Panc1 (cell line): ENCODE data around the gene SPRY2. TPM values are rescaled to one million over a fixed set of nuclear protein-coding genes. Genes with fewer than 3 reads are reported as not detected.
A peak's percentile ranks its signal among the peaks of the same experiment; 100 is the strongest.

ENCODE experiments used
- ATAC-seq: fragments of 200-7000 bp; cut with Tn5 transposase; 2 replicates; pipeline ENCODE4 v1.9.1; 2020; ENCODE audit warnings: mild to moderate bottlenecking, moderate library complexity
- BruUV-seq: library from RNA; stranded (reverse); fragments of 400-500 nt; replicated peaks from 2 replicates; lab custom pipeline; 2021; lab: Mats Ljungman, UMichigan
- CTCF ChIA-PET: fragments of 300-600 bp; sonication (Branson Sonifier 250); formaldehyde crosslinking; loops from one replicate; lab custom pipeline; 2022; ENCODE audit warnings: antibody characterized with exemption; lab: Charles Lee
- POLR2A ChIA-PET: fragments of 300-600 bp; sonication (Branson Sonifier 250); formaldehyde crosslinking; loops from one replicate; lab custom pipeline; 2022; ENCODE audit warnings: antibody characterized with exemption; lab: Charles Lee
- DNase-seq: peaks from one replicate; pipeline ENCODE4 v3.0.0-alpha.2; 2010; ENCODE audit warnings: low read depth, low spot score
- H3K27ac ChIP-seq: 2 replicates; pipeline ENCODE4 v1.5.1; 2011; ENCODE audit warnings: mild to moderate bottlenecking, low read length, inconsistent platforms
- H3K27me3 ChIP-seq: fragments of 200-500 bp; sonication (Bioruptor generic); 2 replicates; pipeline ENCODE4 v1.6.0; 2014; ENCODE audit warnings: low read length, inconsistent platforms; ENCODE audit not compliant: control insufficient read depth, insufficient read depth
- H3K36me3 ChIP-seq: fragments of 200-500 bp; sonication (Bioruptor generic); 2 replicates; pipeline ENCODE4 v1.5.1; 2014; ENCODE audit warnings: inconsistent platforms, mild to moderate bottlenecking, low read length, moderate library complexity; ENCODE audit not compliant: control insufficient read depth, insufficient read depth
- H3K4me1 ChIP-seq: 2 replicates; pipeline ENCODE4 v1.5.1; 2011; ENCODE audit warnings: inconsistent platforms, mild to moderate bottlenecking, low read length, moderate library complexity; ENCODE audit not compliant: control insufficient read depth, insufficient read depth
- H3K4me3 ChIP-seq, 2 experiments: 2 replicates each; pipeline ENCODE4 v1.5.1; 2011 to 2012; ENCODE audit warnings: low read depth in 2 of 2, low read length in 2 of 2, mild to moderate bottlenecking in 2 of 2, inconsistent platforms in 1 of 2, moderate library complexity in 1 of 2
- H3K9me3 ChIP-seq: fragments of 200-500 bp; sonication (Bioruptor generic); 2 replicates; pipeline ENCODE4 v1.5.1; 2014; ENCODE audit warnings: low read depth, mild to moderate bottlenecking, inconsistent platforms, low read length, moderate library complexity; ENCODE audit not compliant: control insufficient read depth, insufficient read depth
- POLR2AphosphoS5 ChIP-seq: IDR thresholded peaks from 2 replicates; pipeline ENCODE4 v1.6.1; 2012; ENCODE audit warnings: mild to moderate bottlenecking, low read depth, low read length, moderate library complexity
- SIN3A ChIP-seq: IDR thresholded peaks from 2 replicates; pipeline ENCODE4 v1.6.1; 2012; ENCODE audit warnings: low read depth, mild to moderate bottlenecking, low read length, moderate library complexity, borderline replicate concordance; ENCODE audit not compliant: insufficient read depth
- TCF7L2 ChIP-seq: IDR thresholded peaks from 2 replicates; pipeline ENCODE4 v1.6.1; 2011; ENCODE audit warnings: mild to moderate bottlenecking, low read depth, low read length, inconsistent platforms
- in situ Hi-C: cut with HindIII; loops from 2 replicates; pipeline ENCODE4 v1.10.0; 2016; ENCODE audit warnings: low sequenced_read_pairs, low pct_unique_long_range_greater_than_20kb
- intact Hi-C: fragments of 100-400 bp; cut with micrococcal nuclease; formaldehyde crosslinking; loops from one replicate; pipeline ENCODE4 v1.10.0; 2022; ENCODE audit not compliant: unreplicated experiment
- total RNA-seq: library from RNA; stranded (reverse); gene quantifications from one replicate; pipeline ENCODE4 v1.2.1, GENCODE V29; 2021; ENCODE audit not compliant: unreplicated experiment
- TF ChIP-seq, protein P1 (sequence below), 2 experiments: IDR thresholded peaks; 2 replicates each; pipeline ENCODE4 v1.6.1; 2011 to 2012; ENCODE audit warnings: low read depth in 2 of 2, control low read depth in 1 of 2, low read length in 1 of 2, mild to moderate bottlenecking in 1 of 2, moderate library complexity in 1 of 2; ENCODE audit not compliant: insufficient read depth in 1 of 2
- TF ChIP-seq, protein P2 (sequence below): fragments of 450-650 bp; IDR thresholded peaks from 2 replicates; pipeline ENCODE4 v1.5.1; 2017; ENCODE audit warnings: mild to moderate bottlenecking

SPRY2 gene
- total RNA-seq, 1 experiment from 2014 or later = 18.2 TPM

DNA sequence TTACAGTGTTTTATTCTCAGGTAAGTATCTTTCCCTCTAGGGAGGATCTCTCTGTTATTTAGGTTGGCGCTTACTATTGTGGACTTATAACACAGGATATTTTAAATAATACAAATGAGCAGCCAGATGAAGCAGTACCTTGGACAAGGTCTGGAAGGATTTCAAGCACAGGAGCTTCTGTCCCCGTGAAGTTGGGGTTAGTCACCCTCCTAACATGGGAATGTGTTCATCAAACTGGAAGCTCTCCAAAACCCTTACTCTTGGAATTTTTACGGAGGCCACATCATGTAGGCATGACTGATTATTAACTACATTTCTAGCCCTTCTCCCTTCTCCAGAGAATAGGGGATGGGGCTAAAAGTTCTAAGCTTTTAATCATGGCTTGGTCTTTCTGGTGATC is 38.3 kb upstream of the SPRY2 start:
- TF ChIP-seq POLR2AphosphoS5 = no peak
- TF ChIP-seq, protein P1, sequence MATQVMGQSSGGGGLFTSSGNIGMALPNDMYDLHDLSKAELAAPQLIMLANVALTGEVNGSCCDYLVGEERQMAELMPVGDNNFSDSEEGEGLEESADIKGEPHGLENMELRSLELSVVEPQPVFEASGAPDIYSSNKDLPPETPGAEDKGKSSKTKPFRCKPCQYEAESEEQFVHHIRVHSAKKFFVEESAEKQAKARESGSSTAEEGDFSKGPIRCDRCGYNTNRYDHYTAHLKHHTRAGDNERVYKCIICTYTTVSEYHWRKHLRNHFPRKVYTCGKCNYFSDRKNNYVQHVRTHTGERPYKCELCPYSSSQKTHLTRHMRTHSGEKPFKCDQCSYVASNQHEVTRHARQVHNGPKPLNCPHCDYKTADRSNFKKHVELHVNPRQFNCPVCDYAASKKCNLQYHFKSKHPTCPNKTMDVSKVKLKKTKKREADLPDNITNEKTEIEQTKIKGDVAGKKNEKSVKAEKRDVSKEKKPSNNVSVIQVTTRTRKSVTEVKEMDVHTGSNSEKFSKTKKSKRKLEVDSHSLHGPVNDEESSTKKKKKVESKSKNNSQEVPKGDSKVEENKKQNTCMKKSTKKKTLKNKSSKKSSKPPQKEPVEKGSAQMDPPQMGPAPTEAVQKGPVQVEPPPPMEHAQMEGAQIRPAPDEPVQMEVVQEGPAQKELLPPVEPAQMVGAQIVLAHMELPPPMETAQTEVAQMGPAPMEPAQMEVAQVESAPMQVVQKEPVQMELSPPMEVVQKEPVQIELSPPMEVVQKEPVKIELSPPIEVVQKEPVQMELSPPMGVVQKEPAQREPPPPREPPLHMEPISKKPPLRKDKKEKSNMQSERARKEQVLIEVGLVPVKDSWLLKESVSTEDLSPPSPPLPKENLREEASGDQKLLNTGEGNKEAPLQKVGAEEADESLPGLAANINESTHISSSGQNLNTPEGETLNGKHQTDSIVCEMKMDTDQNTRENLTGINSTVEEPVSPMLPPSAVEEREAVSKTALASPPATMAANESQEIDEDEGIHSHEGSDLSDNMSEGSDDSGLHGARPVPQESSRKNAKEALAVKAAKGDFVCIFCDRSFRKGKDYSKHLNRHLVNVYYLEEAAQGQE (IDR thresholded peaks at IDR 0.05; ENCODE audit: insufficient read depth in 1 of 2, low read depth in 2 of 2, low read length in 1 of 2) = 0 out of 4 replicates have a peak, but pooled peaks of 1 of the 2 experiments have one; percentile 38

DNA sequence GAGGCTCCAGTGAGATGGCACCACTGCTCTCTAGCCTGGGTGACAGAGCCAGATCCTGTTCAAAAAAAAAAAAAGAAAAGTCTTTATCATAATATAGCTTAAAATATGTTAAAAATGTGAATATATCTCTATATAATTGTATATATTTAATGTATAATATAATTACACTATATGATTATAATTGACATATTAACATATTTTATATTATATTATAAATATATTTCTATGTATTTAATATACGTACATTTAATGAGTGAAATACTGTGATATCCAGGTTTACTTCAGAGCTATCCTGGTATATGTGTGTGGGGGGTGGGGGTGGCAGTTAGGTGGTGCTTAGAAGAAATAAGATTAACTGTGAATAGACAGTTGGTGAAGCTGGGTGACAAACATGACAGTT is 35.6 kb upstream of the SPRY2 start:
- ChIA-PET POLR2A (no interaction called here), CTCF (no interaction called here)
- TF ChIP-seq SIN3A = no peak
- no peak for TF ChIP-seq TCF7L2
- TF ChIP-seq, protein P1 (IDR thresholded peaks at IDR 0.05; ENCODE audit: insufficient read depth in 1 of 2, low read depth in 2 of 2, low read length in 1 of 2) = no peak
- Histone ChIP-seq H3K36me3 (no peaks in the 10 kb centered on the region), H3K27ac (no peak overlapping the region), H3K4me1 (no peaks in the 10 kb centered on the region), H3K4me3 (no peak overlapping the region), H3K9me3 (no peaks in the 10 kb centered on the region), H3K27me3 (no peaks in the 10 kb centered on the region)
- in situ Hi-C loops (no loop called here), intact Hi-C loops (no loop called here)
- DNase-seq = no peak
- no peak for ATAC-seq
- no TSS peak for BruUV-seq

More for the DNA sequence above, 38.3 kb upstream of the SPRY2 start:
- intact Hi-C loops (no loop called here), in situ Hi-C loops (no loop called here)
- ATAC-seq = no peak
- ChIA-PET POLR2A (no interaction called here), CTCF (no interaction called here)
- Histone ChIP-seq H3K4me1 (no peaks in the 10 kb centered on the region), H3K4me3 (no peak overlapping the region), H3K36me3 (no peaks in the 10 kb centered on the region), H3K27ac (no peak overlapping the region), H3K27me3 (no peaks in the 10 kb centered on the region), H3K9me3 (no peaks in the 10 kb centered on the region)
- no peak for DNase-seq
- no TSS peak for BruUV-seq

DNA sequence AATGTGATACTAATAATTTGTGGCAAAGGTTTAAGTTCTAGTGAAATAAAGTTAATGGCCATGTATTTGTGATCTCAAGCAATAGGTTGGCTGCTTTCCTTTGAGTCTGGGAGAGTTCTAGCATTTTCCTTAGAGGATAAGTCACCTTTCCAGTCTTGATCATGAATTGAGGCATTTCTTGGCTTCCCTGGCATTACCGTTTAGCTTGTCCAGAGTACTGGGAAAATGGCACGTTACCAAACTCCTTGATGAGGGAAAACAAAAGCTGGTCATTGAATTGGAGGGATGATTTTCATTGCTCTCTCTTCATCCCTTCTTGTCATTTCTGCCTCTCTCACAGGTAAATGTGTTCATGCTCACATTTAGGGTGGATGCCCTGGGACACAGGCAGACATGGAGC is 34.0 kb upstream of the SPRY2 start:
- no peaks in the 10 kb centered on the region for H3K4me1 ChIP-seq
- intact Hi-C loops (no loop called here), in situ Hi-C loops (no loop called here)
- H3K9me3 ChIP-seq = no peaks in the 10 kb centered on the region
- POLR2A ChIA-PET = no interaction called here
- no peaks in the 10 kb centered on the region for H3K36me3 ChIP-seq
- ATAC-seq (no peak), DNase-seq (no peak)
- H3K4me3 ChIP-seq = no peak overlapping the region
- CTCF ChIA-PET = no interaction called here
- H3K27me3 ChIP-seq = no peaks in the 10 kb centered on the region
- no TSS peak for BruUV-seq
- TF ChIP-seq, protein P1 (IDR thresholded peaks at IDR 0.05; ENCODE audit: insufficient read depth in 1 of 2, low read depth in 2 of 2, low read length in 1 of 2) = no peak
- TF ChIP-seq SIN3A = no peak
- TF ChIP-seq, protein P2, sequence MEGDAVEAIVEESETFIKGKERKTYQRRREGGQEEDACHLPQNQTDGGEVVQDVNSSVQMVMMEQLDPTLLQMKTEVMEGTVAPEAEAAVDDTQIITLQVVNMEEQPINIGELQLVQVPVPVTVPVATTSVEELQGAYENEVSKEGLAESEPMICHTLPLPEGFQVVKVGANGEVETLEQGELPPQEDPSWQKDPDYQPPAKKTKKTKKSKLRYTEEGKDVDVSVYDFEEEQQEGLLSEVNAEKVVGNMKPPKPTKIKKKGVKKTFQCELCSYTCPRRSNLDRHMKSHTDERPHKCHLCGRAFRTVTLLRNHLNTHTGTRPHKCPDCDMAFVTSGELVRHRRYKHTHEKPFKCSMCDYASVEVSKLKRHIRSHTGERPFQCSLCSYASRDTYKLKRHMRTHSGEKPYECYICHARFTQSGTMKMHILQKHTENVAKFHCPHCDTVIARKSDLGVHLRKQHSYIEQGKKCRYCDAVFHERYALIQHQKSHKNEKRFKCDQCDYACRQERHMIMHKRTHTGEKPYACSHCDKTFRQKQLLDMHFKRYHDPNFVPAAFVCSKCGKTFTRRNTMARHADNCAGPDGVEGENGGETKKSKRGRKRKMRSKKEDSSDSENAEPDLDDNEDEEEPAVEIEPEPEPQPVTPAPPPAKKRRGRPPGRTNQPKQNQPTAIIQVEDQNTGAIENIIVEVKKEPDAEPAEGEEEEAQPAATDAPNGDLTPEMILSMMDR = no peak
- TF ChIP-seq POLR2AphosphoS5 = no peak
- no peak for TF ChIP-seq TCF7L2
- H3K27ac ChIP-seq = no peak overlapping the region
